ENCODE measurements around the gene SIK2.

SIK2 gene

DNA sequence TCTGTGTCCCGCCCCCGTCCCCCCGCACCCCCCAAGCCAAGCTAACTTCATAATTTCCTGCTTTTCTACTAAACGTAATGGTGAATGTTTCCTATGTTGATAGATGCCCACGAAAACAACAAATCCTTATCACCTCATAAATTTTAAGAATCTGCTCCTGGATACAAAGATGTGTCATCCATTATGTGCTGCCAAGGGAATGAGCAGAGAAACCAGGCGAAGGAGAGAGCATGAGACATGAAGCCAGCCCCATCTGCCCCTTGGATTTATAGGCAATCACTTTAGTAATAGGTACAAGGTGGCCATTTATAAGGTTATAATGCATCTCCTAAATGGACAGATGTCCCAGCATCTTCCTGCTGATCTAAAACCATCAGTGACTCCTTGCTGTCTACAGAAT, 31.5 kb upstream of the SIK2 start:
- H3K9me3 ChIP-seq (ENCODE audit: control insufficient read depth, low read length), result no peaks in the 10 kb centered on the region
- no peak overlapping the region for H3K4me3 ChIP-seq (ENCODE audit: insufficient read depth in 1 of 2, low read depth in 1 of 2, low read length in 2 of 2)
- H3K27ac ChIP-seq (ENCODE audit: low read length, poor library complexity, severe bottlenecking), result no peak overlapping the region
- no peak overlapping the region for H4K91ac ChIP-seq (ENCODE audit: low read length)
- H3K4me1 ChIP-seq (ENCODE audit: control insufficient read depth, insufficient read depth, low read depth, low read length), result peaks cover 9% of the 10 kb centered on the region
- H4K8ac ChIP-seq (ENCODE audit: low read length), result no peak overlapping the region
- no peaks in the 10 kb centered on the region for H3K79me1 ChIP-seq (replicated peaks; ENCODE audit: low read length, poor library complexity, severe bottlenecking)
- 90% methylated on average over 2 of the region's 6 CpGs for WGBS
- H2AFZ ChIP-seq (ENCODE audit: low read depth, low read length), result no peak overlapping the region
- H3K36me3 ChIP-seq (ENCODE audit: control insufficient read depth in 1 of 2, insufficient read depth in 2 of 2, low read depth in 1 of 2, low read length in 2 of 2), result no peaks in the 10 kb centered on the region
- H3K27me3 ChIP-seq (ENCODE audit: control insufficient read depth in 1 of 2, insufficient read depth in 1 of 2, low read length in 2 of 2), result no peaks in the 10 kb centered on the region
- no peak overlapping the region for H3K18ac ChIP-seq (ENCODE audit: low read depth in 1 of 2, low read length in 2 of 2)
- DNase-seq, result no peak
- no peak overlapping the region for H3K4me2 ChIP-seq (ENCODE audit: low read length, poor library complexity, severe bottlenecking)
- H2BK120ac ChIP-seq (ENCODE audit: low read depth, low read length), result no peak overlapping the region
- H2BK12ac ChIP-seq (ENCODE audit: low read length in 2 of 2), result no peak overlapping the region
- no peak overlapping the region for H3K9ac ChIP-seq (ENCODE audit: low read length)
- no peak overlapping the region for H3K14ac ChIP-seq (ENCODE audit: low read length in 2 of 2)
- no peak overlapping the region for H2BK5ac ChIP-seq (ENCODE audit: low read depth, low read length, poor library complexity, severe bottlenecking)
- H3K4ac ChIP-seq (ENCODE audit: low read depth in 1 of 2, low read length in 2 of 2), result no peak overlapping the region
- no peak overlapping the region for H2AK5ac ChIP-seq (ENCODE audit: low read length, severe bottlenecking)
- no peak overlapping the region for H2BK15ac ChIP-seq (ENCODE audit: low read depth, poor library complexity, severe bottlenecking)
- H3K23ac ChIP-seq (ENCODE audit: low read length in 2 of 2), result no peak overlapping the region

DNA sequence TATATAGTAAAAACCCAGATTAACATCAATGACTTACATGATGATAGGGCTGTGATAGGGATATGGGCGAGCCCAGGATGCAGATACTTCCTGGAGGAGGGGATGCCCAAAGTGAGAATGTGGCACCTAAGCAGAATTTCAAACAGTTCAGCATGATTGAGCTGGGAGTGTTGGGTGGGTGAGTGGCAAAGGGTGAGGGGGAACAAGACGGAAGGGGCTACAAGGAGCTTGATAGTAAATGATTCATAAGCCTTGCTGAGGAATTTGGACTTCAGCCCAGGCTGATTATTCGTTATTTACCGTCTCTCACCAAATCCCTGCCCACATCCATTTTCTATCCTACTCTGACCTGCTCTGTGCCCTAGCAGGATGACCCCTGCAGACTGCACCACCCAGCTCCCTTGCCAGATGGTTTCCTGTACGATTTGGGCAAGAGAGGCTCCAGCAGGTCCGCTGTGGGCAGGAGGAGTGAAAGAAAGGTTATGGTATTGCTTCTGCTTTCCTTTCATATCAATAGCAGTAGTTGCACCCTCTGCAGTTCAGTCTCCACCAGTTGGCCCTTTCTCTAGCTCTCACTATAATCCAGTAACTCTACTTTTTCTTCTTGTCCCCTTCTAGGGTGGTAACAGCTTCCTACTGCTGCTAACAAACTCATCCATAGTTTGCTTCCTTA, 30.3 kb upstream of the SIK2 start:
- 89% methylated on average over 4 of the region's 6 CpGs for whole genome bisulfite sequencing
- Histone ChIP-seq H2AK5ac (ENCODE audit: low read length, severe bottlenecking) (no peak overlapping the region), H2BK15ac (ENCODE audit: low read depth, poor library complexity, severe bottlenecking) (no peak overlapping the region), H2BK12ac (ENCODE audit: low read length in 2 of 2) (no peak overlapping the region), H3K79me1 (replicated peaks; ENCODE audit: low read length, poor library complexity, severe bottlenecking) (no peaks in the 10 kb centered on the region), H3K4me1 (ENCODE audit: control insufficient read depth, insufficient read depth, low read depth, low read length) (peaks cover 8% of the 10 kb centered on the region), H3K27ac (ENCODE audit: low read length, poor library complexity, severe bottlenecking) (no peak overlapping the region), H3K14ac (ENCODE audit: low read length in 2 of 2) (no peak overlapping the region), H2BK5ac (ENCODE audit: low read depth, low read length, poor library complexity, severe bottlenecking) (no peak overlapping the region), H2BK120ac (ENCODE audit: low read depth, low read length) (no peak overlapping the region), H2AFZ (ENCODE audit: low read depth, low read length) (no peak overlapping the region), H4K91ac (ENCODE audit: low read length) (no peak overlapping the region), H3K9me3 (ENCODE audit: control insufficient read depth, low read length) (no peaks in the 10 kb centered on the region), H3K36me3 (ENCODE audit: control insufficient read depth in 1 of 2, insufficient read depth in 2 of 2, low read depth in 1 of 2, low read length in 2 of 2) (no peaks in the 10 kb centered on the region), H3K18ac (ENCODE audit: low read depth in 1 of 2, low read length in 2 of 2) (no peak overlapping the region), H3K4me2 (ENCODE audit: low read length, poor library complexity, severe bottlenecking) (no peak overlapping the region), H4K8ac (ENCODE audit: low read length) (peak overlapping the region; percentile 72), H3K4me3 (ENCODE audit: insufficient read depth in 1 of 2, low read depth in 1 of 2, low read length in 2 of 2) (no peak overlapping the region), H3K27me3 (ENCODE audit: control insufficient read depth in 1 of 2, insufficient read depth in 1 of 2, low read length in 2 of 2) (no peaks in the 10 kb centered on the region), H3K4ac (ENCODE audit: low read depth in 1 of 2, low read length in 2 of 2) (no peak overlapping the region), H3K23ac (ENCODE audit: low read length in 2 of 2) (no peak overlapping the region), H3K9ac (ENCODE audit: low read length) (no peak overlapping the region)
- no peak for DNase-seq

DNA sequence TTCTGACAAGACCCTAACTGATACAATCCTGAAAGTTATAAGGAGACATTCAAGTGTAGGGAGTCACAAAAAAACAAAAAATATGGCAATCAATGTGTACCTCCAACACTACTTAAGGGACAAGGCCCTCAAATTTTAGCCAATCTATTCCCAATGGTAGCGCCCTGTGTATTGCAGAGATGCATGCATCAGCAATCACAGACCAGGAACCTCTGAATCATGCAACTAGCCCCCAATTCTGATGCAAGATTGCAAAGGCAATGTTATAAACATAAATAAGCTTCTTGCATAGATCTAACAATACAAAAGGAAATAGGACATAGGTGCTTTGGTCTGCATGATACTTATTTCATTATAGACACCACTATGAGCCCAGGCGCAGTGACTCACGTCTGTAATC, 29.7 kb upstream of the SIK2 start:
- 97% methylated on average over 3 of the region's 3 CpGs for whole genome bisulfite sequencing
- H3K9me3 ChIP-seq (ENCODE audit: control insufficient read depth, low read length), result no peaks in the 10 kb centered on the region
- H3K14ac ChIP-seq (ENCODE audit: low read length in 2 of 2), result no peak overlapping the region
- H2AK5ac ChIP-seq (ENCODE audit: low read length, severe bottlenecking), result no peak overlapping the region
- H2BK5ac ChIP-seq (ENCODE audit: low read depth, low read length, poor library complexity, severe bottlenecking), result no peak overlapping the region
- no peak overlapping the region for H3K27ac ChIP-seq (ENCODE audit: low read length, poor library complexity, severe bottlenecking)
- H3K4me1 ChIP-seq (ENCODE audit: control insufficient read depth, insufficient read depth, low read depth, low read length), result peaks cover 8% of the 10 kb centered on the region
- no peak for DNase-seq
- no peak overlapping the region for H3K9ac ChIP-seq (ENCODE audit: low read length)
- no peaks in the 10 kb centered on the region for H3K27me3 ChIP-seq (ENCODE audit: control insufficient read depth in 1 of 2, insufficient read depth in 1 of 2, low read length in 2 of 2)
- no peak overlapping the region for H4K91ac ChIP-seq (ENCODE audit: low read length)
- no peaks in the 10 kb centered on the region for H3K79me1 ChIP-seq (replicated peaks; ENCODE audit: low read length, poor library complexity, severe bottlenecking)
- no peak overlapping the region for H3K4ac ChIP-seq (ENCODE audit: low read depth in 1 of 2, low read length in 2 of 2)
- H3K18ac ChIP-seq (ENCODE audit: low read depth in 1 of 2, low read length in 2 of 2), result no peak overlapping the region
- H3K23ac ChIP-seq (ENCODE audit: low read length in 2 of 2), result no peak overlapping the region
- no peaks in the 10 kb centered on the region for H3K36me3 ChIP-seq (ENCODE audit: control insufficient read depth in 1 of 2, insufficient read depth in 2 of 2, low read depth in 1 of 2, low read length in 2 of 2)
- no peak overlapping the region for H4K8ac ChIP-seq (ENCODE audit: low read length)
- no peak overlapping the region for H3K4me3 ChIP-seq (ENCODE audit: insufficient read depth in 1 of 2, low read depth in 1 of 2, low read length in 2 of 2)
- no peak overlapping the region for H2BK12ac ChIP-seq (ENCODE audit: low read length in 2 of 2)
- H3K4me2 ChIP-seq (ENCODE audit: low read length, poor library complexity, severe bottlenecking), result no peak overlapping the region
- H2BK120ac ChIP-seq (ENCODE audit: low read depth, low read length), result no peak overlapping the region
- H2BK15ac ChIP-seq (ENCODE audit: low read depth, poor library complexity, severe bottlenecking), result no peak overlapping the region
- H2AFZ ChIP-seq (ENCODE audit: low read depth, low read length), result no peak overlapping the region

DNA sequence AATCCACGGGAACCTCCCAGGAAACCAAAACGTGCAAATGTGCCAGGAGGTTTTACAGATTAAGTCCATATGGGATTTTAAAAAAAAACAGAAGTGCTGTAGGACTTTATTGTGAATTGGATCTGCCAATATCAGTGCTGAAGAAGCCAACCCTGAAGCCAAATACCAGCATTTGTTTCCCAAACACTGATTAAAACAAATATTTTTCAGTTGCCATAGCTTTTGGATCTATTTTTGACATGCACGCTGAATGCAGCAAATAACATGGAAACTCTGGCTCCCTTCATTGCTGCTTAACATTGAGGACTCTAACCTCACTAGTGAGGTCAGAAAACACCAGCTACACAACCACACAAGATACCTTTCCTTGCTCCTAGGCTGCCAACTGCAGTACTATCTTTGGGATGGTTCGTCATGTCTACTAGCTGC, 28.4 kb upstream of the SIK2 start:
- no peak overlapping the region for H2AK5ac ChIP-seq (ENCODE audit: low read length, severe bottlenecking)
- peak overlapping the region in 1 of 2 experiments; percentile 63 for H3K4me3 ChIP-seq (ENCODE audit: insufficient read depth in 1 of 2, low read depth in 1 of 2, low read length in 2 of 2)
- no peak overlapping the region for H3K4me2 ChIP-seq (ENCODE audit: low read length, poor library complexity, severe bottlenecking)
- H3K23ac ChIP-seq (ENCODE audit: low read length in 2 of 2), result no peak overlapping the region
- no peaks in the 10 kb centered on the region for H3K9me3 ChIP-seq (ENCODE audit: control insufficient read depth, low read length)
- peaks cover 8% of the 10 kb centered on the region for H3K4me1 ChIP-seq (ENCODE audit: control insufficient read depth, insufficient read depth, low read depth, low read length)
- no peak overlapping the region for H2AFZ ChIP-seq (ENCODE audit: low read depth, low read length)
- no peak overlapping the region for H4K91ac ChIP-seq (ENCODE audit: low read length)
- no peak overlapping the region for H4K8ac ChIP-seq (ENCODE audit: low read length)
- no peak overlapping the region for H3K27ac ChIP-seq (ENCODE audit: low read length, poor library complexity, severe bottlenecking)
- no peak overlapping the region for H2BK5ac ChIP-seq (ENCODE audit: low read depth, low read length, poor library complexity, severe bottlenecking)
- no peaks in the 10 kb centered on the region for H3K79me1 ChIP-seq (replicated peaks; ENCODE audit: low read length, poor library complexity, severe bottlenecking)
- no peak overlapping the region for H2BK15ac ChIP-seq (ENCODE audit: low read depth, poor library complexity, severe bottlenecking)
- WGBS, result 94% methylated on average over 3 of the region's 4 CpGs
- H3K18ac ChIP-seq (ENCODE audit: low read depth in 1 of 2, low read length in 2 of 2), result no peak overlapping the region
- H2BK120ac ChIP-seq (ENCODE audit: low read depth, low read length), result no peak overlapping the region
- no peaks in the 10 kb centered on the region for H3K27me3 ChIP-seq (ENCODE audit: control insufficient read depth in 1 of 2, insufficient read depth in 1 of 2, low read length in 2 of 2)
- no peak overlapping the region for H3K14ac ChIP-seq (ENCODE audit: low read length in 2 of 2)
- H3K4ac ChIP-seq (ENCODE audit: low read depth in 1 of 2, low read length in 2 of 2), result no peak overlapping the region
- H2BK12ac ChIP-seq (ENCODE audit: low read length in 2 of 2), result no peak overlapping the region
- DNase-seq, result peak; percentile 29
- H3K36me3 ChIP-seq (ENCODE audit: control insufficient read depth in 1 of 2, insufficient read depth in 2 of 2, low read depth in 1 of 2, low read length in 2 of 2), result no peaks in the 10 kb centered on the region
- peak overlapping the region; percentile 74 for H3K9ac ChIP-seq (ENCODE audit: low read length)
